HG02678 (cell line): Measurements from ENCODE around the gene PCMTD2.
"Not testable (repeated sequence)": the region's sequence is repeated elsewhere in the genome, so short reads cannot be mapped to it uniquely, and the experiment has no call there.

Experiments
- ATAC-seq: cut with Tn5 transposase; IDR thresholded peaks from one replicate; pipeline ENCODE4 v1.9.1; 2021; ENCODE audit warnings: mild to moderate bottlenecking, moderate library complexity; ENCODE audit not compliant: unreplicated experiment

PCMTD2 gene

GRCh38 chr20:64223526-64224067, 32.0 kb upstream of the PCMTD2 start:
- ATAC-seq, result no peak

GRCh38 chr20:64224351-64225170, 31.0 kb upstream of the PCMTD2 start:
- no peak for ATAC-seq

- ATAC-seq, result no peak
These were observed 30.4 kb upstream of the PCMTD2 start for GRCh38 chr20:64225171-64225595.

- ATAC-seq, result no peak
These were observed 29.5 kb upstream of the PCMTD2 start for GRCh38 chr20:64225828-64226598.

GRCh38 chr20:64226686-64227580, 28.6 kb upstream of the PCMTD2 start:
- ATAC-seq, result no peak

GRCh38 chr20:64228086-64228653, 27.4 kb upstream of the PCMTD2 start:
- ATAC-seq, result no peak

GRCh38 chr20:64228751-64229506, 26.6 kb upstream of the PCMTD2 start:
- ATAC-seq, result no peak

GRCh38 chr20:64229507-64230061, 26.0 kb upstream of the PCMTD2 start:
- no peak for ATAC-seq

- no peak for ATAC-seq
These were observed 24.9 kb upstream of the PCMTD2 start for GRCh38 chr20:64230461-64231145.

GRCh38 chr20:64231621-64232550, 23.7 kb upstream of the PCMTD2 start:
- no peak for ATAC-seq

GRCh38 chr20:64232794-64233193, 22.8 kb upstream of the PCMTD2 start:
- ATAC-seq, result no peak

GRCh38 chr20:64233725-64234124, 21.8 kb upstream of the PCMTD2 start:
- ATAC-seq, result no peak

- no peak for ATAC-seq
These were observed 21.2 kb upstream of the PCMTD2 start for GRCh38 chr20:64234291-64234791.

GRCh38 chr20:64234921-64235565, 20.5 kb upstream of the PCMTD2 start:
- ATAC-seq, result not testable (repeated sequence)

GRCh38 chr20:64236137-64237088, 19.1 kb upstream of the PCMTD2 start:
- no peak for ATAC-seq

GRCh38 chr20:64237316-64237715, 18.2 kb upstream of the PCMTD2 start:
- ATAC-seq, result no peak
